HG03196 (cell line): ENCODE measurements around the gene ARID1B.
"Not testable (repeated sequence)": the region's sequence is repeated elsewhere in the genome, so short reads cannot be mapped to it uniquely, and the experiment has no call there.

ENCODE experiments used
- ATAC-seq: cut with Tn5 transposase; IDR thresholded peaks from one replicate; pipeline ENCODE4 v1.9.1; 2021; ENCODE audit not compliant: unreplicated experiment

Gene ARID1B

DNA sequence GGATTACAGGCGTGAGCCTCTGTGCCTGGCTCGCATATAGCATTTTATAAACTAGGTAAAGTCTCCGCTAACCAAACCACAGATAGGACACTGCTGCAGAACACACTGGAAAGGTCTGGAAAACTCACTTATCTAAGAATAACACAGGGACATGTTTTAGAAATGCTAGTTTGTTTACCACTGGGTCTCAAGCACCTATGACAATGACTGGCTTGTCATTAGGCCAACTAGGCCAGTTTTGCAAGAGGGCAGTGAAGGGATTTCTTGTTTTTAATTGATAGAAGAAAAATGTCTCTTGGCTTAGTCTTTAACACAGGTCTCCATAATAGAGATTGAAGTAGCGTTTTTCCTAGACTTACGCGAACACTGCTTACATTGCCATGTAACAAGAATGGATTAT is 344.7 kb downstream of the ARID1B start:
- ATAC-seq = no peak

GRCh38 chr6:157123234-157123633 is 346.1 kb downstream of the ARID1B start:
- ATAC-seq = no peak

DNA sequence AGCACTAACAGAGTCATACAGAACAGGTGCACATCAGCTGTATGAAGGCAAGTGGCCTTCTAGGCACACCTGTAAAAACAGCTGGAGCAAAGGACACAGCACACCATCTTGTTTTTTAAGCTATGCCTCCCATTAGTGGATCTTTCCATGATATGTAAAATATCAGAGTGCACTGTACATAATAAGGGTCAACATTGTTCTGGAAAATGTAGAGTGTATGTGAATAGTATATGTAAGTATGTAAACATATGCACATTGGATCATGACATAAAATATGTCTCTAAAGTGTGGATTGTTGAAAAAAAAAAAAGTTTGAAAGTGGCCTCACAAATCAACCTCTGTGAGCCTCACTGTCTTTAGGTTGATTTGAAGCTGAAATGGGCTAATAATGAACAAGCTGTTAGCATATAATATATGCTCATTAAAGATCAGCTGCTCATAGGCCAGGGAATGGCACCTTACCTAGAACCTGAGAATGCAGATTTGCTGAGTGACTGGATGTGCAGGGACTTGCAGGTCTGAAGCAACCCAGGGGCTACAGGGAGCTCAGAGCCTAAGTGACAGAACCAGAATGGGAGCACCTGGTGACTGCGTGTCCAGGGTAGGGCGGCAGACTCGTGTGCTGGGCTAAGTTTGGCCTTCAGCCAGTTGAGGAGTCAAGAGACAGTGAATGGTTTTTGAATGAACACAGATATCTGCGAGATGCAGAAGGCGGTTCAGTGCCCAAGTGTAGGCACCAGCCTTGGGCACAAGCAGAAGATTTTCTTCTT is 347.5 kb downstream of the ARID1B start:
- ATAC-seq = no peak

DNA sequence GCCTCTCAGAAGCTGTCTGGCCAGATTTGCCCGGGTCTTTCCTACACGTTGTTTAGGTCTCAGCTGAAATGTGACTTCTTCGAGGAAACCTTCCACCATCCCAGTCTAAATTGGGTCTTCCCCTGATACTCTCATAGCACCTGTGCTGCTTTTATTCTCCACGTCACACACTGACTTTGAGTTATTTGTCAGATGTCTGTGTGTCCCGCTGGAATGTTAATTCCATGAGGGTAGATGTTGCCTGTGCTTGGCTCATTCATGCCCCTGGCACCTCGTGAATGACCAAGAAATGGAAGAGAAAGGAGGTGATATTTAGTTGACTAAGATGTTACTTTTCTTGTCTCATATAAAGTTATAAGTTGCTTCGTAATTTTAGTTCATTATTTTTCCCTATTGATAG is 348.4 kb downstream of the ARID1B start:
- ATAC-seq = no peak

- no peak for ATAC-seq
Measured at GRCh38 chr6:157126183-157127098, 349.3 kb downstream of the ARID1B start.

- ATAC-seq = no peak
Measured at GRCh38 chr6:157128235-157128775, 351.1 kb downstream of the ARID1B start.

DNA sequence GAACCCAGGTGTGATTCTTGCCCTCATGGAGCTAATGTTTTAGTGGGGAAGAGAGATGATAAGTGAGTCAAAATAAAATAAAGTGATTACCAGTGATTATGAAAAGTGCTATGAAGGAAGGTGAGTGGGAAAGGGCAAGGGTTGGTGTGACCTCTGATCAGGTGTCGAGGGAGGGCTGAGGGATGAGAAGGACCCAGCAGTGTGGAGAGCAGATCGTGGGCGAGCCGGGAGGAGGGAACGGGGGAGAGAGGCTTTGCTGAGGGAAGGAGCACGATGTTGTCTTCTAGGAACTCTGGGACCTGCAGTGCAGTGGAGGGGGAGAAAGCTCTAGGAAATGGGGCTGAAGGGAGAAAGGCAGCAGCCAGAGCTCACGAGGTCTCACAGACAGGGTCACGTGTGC is 354.1 kb downstream of the ARID1B start:
- no peak for ATAC-seq

GRCh38 chr6:157133856-157134255 is 356.7 kb downstream of the ARID1B start:
- ATAC-seq = no peak

- ATAC-seq = no peak
Measured at GRCh38 chr6:157134402-157135047, 357.3 kb downstream of the ARID1B start.

GRCh38 chr6:157135691-157136090 is 358.5 kb downstream of the ARID1B start:
- no peak for ATAC-seq

DNA sequence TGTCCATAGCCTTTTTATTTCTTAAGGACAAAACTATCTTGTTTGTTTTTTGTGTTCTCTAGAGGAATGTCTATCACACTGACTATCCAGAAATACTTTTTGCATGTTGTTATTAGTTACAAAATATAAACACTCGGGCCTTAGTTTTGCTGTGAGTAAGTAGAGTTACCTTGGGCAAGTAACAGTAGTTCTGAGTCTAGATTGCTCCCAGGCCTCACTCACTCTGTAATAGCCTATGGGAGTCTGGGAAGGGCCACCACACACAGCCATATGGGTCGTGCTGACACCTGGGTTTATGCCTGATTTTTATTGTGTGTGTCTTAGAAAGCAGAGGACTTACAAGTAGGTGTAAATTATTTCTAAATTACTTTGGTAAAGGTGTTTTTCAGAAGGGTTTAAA is 360.3 kb downstream of the ARID1B start:
- ATAC-seq = no peak

GRCh38 chr6:157139054-157139708 is 362.0 kb downstream of the ARID1B start:
- no peak for ATAC-seq

- ATAC-seq = no peak
Measured at GRCh38 chr6:157143171-157143889, 366.2 kb downstream of the ARID1B start.

- no peak for ATAC-seq
Measured at GRCh38 chr6:157143890-157144798, 367.0 kb downstream of the ARID1B start.

GRCh38 chr6:157144859-157145568 is 367.8 kb downstream of the ARID1B start:
- no peak for ATAC-seq

- no peak for ATAC-seq
Measured at GRCh38 chr6:157145656-157146285, 368.6 kb downstream of the ARID1B start.

GRCh38 chr6:157147054-157148026 is 370.2 kb downstream of the ARID1B start:
- ATAC-seq = not testable (repeated sequence)
